22Rv1 (cell line): ENCODE data around the gene ENC1.

Source experiments
- H3K27ac ChIP-seq: fragments of 450-650 bp; 2 replicates; pipeline ENCODE4 v1.5.1; 2017
- CTCF ChIP-seq: fragments of 450-650 bp; IDR thresholded peaks from 2 replicates; pipeline ENCODE4 v1.5.1; 2017; ENCODE audit warnings: mild to moderate bottlenecking
- ZFX ChIP-seq: fragments of 450-650 bp; IDR thresholded peaks from 2 replicates; pipeline ENCODE4 v1.6.1; 2017; ENCODE audit warnings: antibody characterized with exemption, borderline replicate concordance

Gene ENC1

GRCh38 chr5:74664551-74664950 is 24.0 kb upstream of the ENC1 start:
- no peak for TF ChIP-seq CTCF
- TF ChIP-seq ZFX, result no peak
- H3K27ac ChIP-seq, result no peak overlapping the region

DNA sequence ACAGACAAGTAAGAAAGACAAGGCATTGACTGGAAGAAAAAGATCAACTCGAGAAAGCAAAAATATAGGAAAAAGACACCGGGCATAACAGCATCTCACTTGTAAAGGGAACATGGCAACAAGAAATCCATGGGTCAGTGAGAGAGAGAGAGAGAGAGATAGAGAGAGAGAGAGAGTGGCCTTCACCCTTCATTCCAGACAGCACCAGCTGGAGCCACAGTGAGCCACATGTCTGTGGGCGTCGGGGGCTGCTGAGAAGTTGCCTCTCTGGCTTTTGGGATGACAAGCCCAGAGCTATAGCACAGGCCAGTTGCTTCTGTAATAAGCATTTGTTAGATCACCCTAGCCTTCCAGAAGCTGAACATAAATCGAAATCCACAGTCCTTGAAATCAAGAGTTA is 20.3 kb upstream of the ENC1 start:
- TF ChIP-seq ZFX (no peak), CTCF (no peak)
- H3K27ac ChIP-seq, result no peak overlapping the region

- no peak for TF ChIP-seq CTCF
- no peak for TF ChIP-seq ZFX
- no peak overlapping the region for H3K27ac ChIP-seq
These were observed 19.6 kb upstream of the ENC1 start for GRCh38 chr5:74660140-74660539.

DNA sequence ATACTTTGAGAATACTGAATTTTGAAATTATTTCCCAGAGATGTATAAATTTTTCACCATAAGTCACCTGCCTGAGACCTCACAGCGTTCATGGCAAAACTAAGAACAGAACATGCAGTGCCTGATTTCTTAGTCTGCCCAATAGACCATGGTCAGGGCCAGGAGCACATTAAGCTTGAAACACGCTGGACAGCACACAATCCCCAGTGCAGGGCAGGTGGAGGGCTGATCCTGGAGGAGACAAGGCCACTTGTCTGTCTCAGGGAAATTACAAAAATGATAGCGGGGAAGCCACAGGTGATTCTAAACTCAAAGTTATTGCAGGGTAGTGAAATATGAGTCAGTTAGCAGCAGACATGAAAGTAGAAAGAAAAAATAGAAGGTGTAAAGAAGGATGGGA is 18.6 kb upstream of the ENC1 start:
- TF ChIP-seq CTCF (no peak), ZFX (no peak)
- H3K27ac ChIP-seq, result no peak overlapping the region

DNA sequence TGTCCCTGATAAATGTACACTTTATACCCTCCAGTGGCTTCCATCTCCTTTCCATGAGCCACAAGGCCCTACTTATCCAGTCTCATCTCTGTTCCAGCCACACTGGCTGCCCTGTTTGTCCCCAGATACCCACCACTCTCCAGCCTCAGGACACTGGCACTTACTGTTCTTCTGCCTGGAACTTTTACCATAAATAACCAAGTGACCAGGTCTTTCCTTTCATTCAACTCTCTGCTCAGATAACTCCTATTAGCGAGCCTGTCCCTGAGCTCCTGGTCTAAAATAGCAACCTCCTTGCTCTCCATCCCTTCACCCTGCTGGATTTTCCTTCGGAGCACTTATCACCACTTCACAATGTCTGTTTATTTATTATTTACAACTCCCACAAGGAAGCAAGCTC is 16.6 kb upstream of the ENC1 start:
- no peak overlapping the region for H3K27ac ChIP-seq

GRCh38 chr5:74655716-74656115 is 15.2 kb upstream of the ENC1 start:
- H3K27ac ChIP-seq, result no peak overlapping the region
- TF ChIP-seq CTCF, result no peak
- no peak for TF ChIP-seq ZFX

More for the DNA sequence above, 16.6 kb upstream of the ENC1 start:
- TF ChIP-seq ZFX (no peak), CTCF (no peak)

GRCh38 chr5:74655206-74655605 is 14.7 kb upstream of the ENC1 start:
- no peak for TF ChIP-seq ZFX
- TF ChIP-seq CTCF, result no peak
- no peak overlapping the region for H3K27ac ChIP-seq
